NCI-H82 treated with DMSO at 0.1 percent for 48 hours (cell line): ENCODE measurements around the gene SFI1.
"Not testable (repeated sequence)": the region's sequence is repeated elsewhere in the genome, so short reads cannot be mapped to it uniquely, and the experiment has no call there.

ENCODE experiments used
- DNase-seq: peaks from one replicate; lab custom pipeline; 2025; ENCODE audit not compliant: unreplicated experiment; lab: John Stamatoyannopoulos, UW

Gene SFI1

GRCh38 chr22:31490496-31490925, 5.8 kb upstream of the SFI1 start:
- no peak for DNase-seq

- no peak for DNase-seq
These were observed 4.9 kb upstream of the SFI1 start for GRCh38 chr22:31491218-31491962.

- no peak for DNase-seq
These were observed 4.2 kb upstream of the SFI1 start for GRCh38 chr22:31492151-31492550.

- not testable (repeated sequence) for DNase-seq
These were observed 3.0 kb upstream of the SFI1 start for GRCh38 chr22:31493355-31493754.

GRCh38 chr22:31495343-31495742, 993 bp upstream of the SFI1 start:
- no peak for DNase-seq

GRCh38 chr22:31496735-31497146, 405 bp downstream of the SFI1 start:
- DNase-seq, result no peak

- no peak for DNase-seq
These were observed 1.0 kb downstream of the SFI1 start for GRCh38 chr22:31497148-31497938.

- no peak for DNase-seq
These were observed 5.4 kb downstream of the SFI1 start for GRCh38 chr22:31501738-31502137.

- DNase-seq, result no peak
These were observed 7.1 kb downstream of the SFI1 start for GRCh38 chr22:31503211-31503964.

- no peak for DNase-seq
These were observed 7.9 kb downstream of the SFI1 start for GRCh38 chr22:31504282-31504681.

GRCh38 chr22:31507517-31507916, 11.2 kb downstream of the SFI1 start:
- DNase-seq, result not testable (repeated sequence)

GRCh38 chr22:31508536-31508935, 12.2 kb downstream of the SFI1 start:
- DNase-seq, result no peak

- DNase-seq, result no peak
These were observed 12.9 kb downstream of the SFI1 start for GRCh38 chr22:31509061-31509762.

GRCh38 chr22:31520051-31520450, 23.7 kb downstream of the SFI1 start:
- DNase-seq, result no peak

- DNase-seq, result not testable (repeated sequence)
These were observed 27.8 kb downstream of the SFI1 start for GRCh38 chr22:31524132-31524531.

GRCh38 chr22:31526270-31526669, 29.9 kb downstream of the SFI1 start:
- DNase-seq, result no peak

- DNase-seq, result no peak
These were observed 34.5 kb downstream of the SFI1 start for GRCh38 chr22:31530823-31531195.

- DNase-seq, result no peak
These were observed 35.7 kb downstream of the SFI1 start for GRCh38 chr22:31532060-31532459.

- DNase-seq, result no peak
These were observed 37.0 kb downstream of the SFI1 start for GRCh38 chr22:31533374-31533773.

- no peak for DNase-seq
These were observed 40.7 kb downstream of the SFI1 start for GRCh38 chr22:31537019-31537535.

GRCh38 chr22:31538815-31539214, 42.5 kb downstream of the SFI1 start:
- DNase-seq, result no peak
